PFSK-1 (cell line): ENCODE measurements around the gene DENND2A.

ENCODE experiments used
- POLR2AphosphoS5 ChIP-seq: IDR thresholded peaks from 2 replicates; pipeline ENCODE4 v1.6.1; 2012; ENCODE audit warnings: low read depth, mild to moderate bottlenecking, control low read depth, low read length, moderate library complexity
- SIN3A ChIP-seq: IDR thresholded peaks from 2 replicates; pipeline ENCODE4 v1.6.1; 2012; ENCODE audit warnings: mild to moderate bottlenecking, low read length, moderate library complexity, borderline replicate concordance; ENCODE audit not compliant: insufficient read depth
- TAF1 ChIP-seq: IDR thresholded peaks from 2 replicates; pipeline ENCODE4 v1.6.1; 2012; ENCODE audit warnings: low read length, control low read depth, borderline replicate concordance; ENCODE audit not compliant: insufficient read depth
- TF ChIP-seq, protein P1 (sequence below), 2 experiments: IDR thresholded peaks; 2 replicates each; pipeline versions ENCODE4 v1.6.1 to v1.8.0; 2011 to 2012; ENCODE audit warnings: low read depth in 2 of 2, low read length in 2 of 2, control low read depth in 1 of 2, inconsistent platforms in 1 of 2, mild to moderate bottlenecking in 1 of 2, moderate library complexity in 1 of 2; ENCODE audit not compliant: insufficient read depth in 1 of 2

DNA sequence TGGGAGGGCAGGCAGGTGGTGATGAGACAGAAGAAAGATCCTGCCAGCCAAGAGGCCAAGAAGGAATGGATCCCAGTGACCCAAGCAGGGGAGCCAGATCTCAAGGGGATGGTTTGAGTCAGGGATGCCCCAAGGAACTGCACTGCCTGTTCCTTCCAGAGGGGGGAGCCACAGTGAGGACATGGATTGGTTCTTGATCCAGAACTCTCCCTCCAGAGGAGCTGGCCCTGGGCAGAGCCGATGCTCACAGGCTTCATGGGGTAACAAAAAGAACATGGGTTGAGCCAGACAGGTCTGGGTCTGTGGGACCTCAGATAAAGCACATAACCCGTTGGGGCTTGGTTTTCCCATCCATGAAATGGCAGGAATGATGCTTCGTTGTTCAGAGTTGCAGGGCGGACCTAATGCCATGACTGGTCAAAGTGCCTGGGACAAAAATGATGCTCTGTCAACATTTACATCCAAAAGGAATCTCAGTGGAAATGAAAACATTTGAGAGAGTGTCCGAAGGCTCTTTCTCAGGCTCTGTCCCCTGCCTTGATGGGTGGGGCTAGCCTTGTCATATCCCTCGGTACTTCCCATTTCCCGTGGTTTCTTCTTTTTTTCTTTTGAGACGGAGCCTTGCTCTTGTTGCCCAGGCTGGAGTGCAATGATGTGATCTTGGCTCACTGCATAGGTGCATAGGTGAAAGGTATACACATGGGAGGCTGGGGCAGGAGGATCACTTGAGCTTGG, 4.7 kb upstream of the DENND2A start:
- TF ChIP-seq POLR2AphosphoS5 (no peak), SIN3A (no peak), TAF1 (no peak)
- TF ChIP-seq, protein P1, sequence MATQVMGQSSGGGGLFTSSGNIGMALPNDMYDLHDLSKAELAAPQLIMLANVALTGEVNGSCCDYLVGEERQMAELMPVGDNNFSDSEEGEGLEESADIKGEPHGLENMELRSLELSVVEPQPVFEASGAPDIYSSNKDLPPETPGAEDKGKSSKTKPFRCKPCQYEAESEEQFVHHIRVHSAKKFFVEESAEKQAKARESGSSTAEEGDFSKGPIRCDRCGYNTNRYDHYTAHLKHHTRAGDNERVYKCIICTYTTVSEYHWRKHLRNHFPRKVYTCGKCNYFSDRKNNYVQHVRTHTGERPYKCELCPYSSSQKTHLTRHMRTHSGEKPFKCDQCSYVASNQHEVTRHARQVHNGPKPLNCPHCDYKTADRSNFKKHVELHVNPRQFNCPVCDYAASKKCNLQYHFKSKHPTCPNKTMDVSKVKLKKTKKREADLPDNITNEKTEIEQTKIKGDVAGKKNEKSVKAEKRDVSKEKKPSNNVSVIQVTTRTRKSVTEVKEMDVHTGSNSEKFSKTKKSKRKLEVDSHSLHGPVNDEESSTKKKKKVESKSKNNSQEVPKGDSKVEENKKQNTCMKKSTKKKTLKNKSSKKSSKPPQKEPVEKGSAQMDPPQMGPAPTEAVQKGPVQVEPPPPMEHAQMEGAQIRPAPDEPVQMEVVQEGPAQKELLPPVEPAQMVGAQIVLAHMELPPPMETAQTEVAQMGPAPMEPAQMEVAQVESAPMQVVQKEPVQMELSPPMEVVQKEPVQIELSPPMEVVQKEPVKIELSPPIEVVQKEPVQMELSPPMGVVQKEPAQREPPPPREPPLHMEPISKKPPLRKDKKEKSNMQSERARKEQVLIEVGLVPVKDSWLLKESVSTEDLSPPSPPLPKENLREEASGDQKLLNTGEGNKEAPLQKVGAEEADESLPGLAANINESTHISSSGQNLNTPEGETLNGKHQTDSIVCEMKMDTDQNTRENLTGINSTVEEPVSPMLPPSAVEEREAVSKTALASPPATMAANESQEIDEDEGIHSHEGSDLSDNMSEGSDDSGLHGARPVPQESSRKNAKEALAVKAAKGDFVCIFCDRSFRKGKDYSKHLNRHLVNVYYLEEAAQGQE (IDR thresholded peaks at IDR 0.05; ENCODE audit: insufficient read depth in 1 of 2, low read depth in 2 of 2, low read length in 2 of 2) = no peak
